HCT116 (cell line): Measurements from ENCODE around the gene TRDN. TPM values are rescaled to one million over a fixed set of nuclear protein-coding genes. Genes with fewer than 3 reads are reported as not detected.

Experiments used
- ATAC-seq: fragments of 200-7000 bp; cut with Tn5 transposase; 2 replicates; pipeline ENCODE4 v1.9.1; 2020; ENCODE audit warnings: mild to moderate bottlenecking, moderate library complexity
- BruUV-seq: library from RNA; stranded (reverse); fragments of 400-500 nt; replicated peaks from 2 replicates; lab custom pipeline; 2021; lab: Mats Ljungman, UMichigan
- CTCF ChIA-PET: fragments of 300-600 bp; sonication (Branson Sonifier 250); formaldehyde crosslinking; loops from one replicate; lab custom pipeline; 2021; ENCODE audit warnings: antibody characterized with exemption; lab: Charles Lee
- POLR2A ChIA-PET: fragments of 300-600, 350-600 bp; sonication (Branson Sonifier 250); formaldehyde crosslinking; loops from one replicate; lab custom pipeline; 2021; ENCODE audit warnings: antibody characterized with exemption; lab: Charles Lee
- RAD21 ChIA-PET, 2 experiments: fragments of 300-600 bp; sonication (Branson Sonifier 250); formaldehyde crosslinking; loops; one replicate each; lab custom pipeline; 2023; ENCODE audit warnings: low total read pairs in 2 of 2; ENCODE audit not compliant: uncharacterized antibody in 2 of 2, unreplicated experiment in 2 of 2, low non-redundant PET in 1 of 2; lab: Charles Lee
- DNase-seq: peaks from one replicate; pipeline ENCODE4 v3.0.0-alpha.2; 2010; ENCODE audit warnings: low read depth, low spot score
- H2AFZ ChIP-seq: fragments of 200-600 bp; shearing (Covaris generic), sonication (generic); 2 replicates; pipeline ENCODE4 v1.6.1; 2017; ENCODE audit warnings: low read depth, mixed run types, mixed read lengths, antibody characterized with exemption, low read length; ENCODE audit not compliant: poor library complexity, severe bottlenecking
- H3K27ac ChIP-seq: 2 replicates; pipeline ENCODE4 v1.5.1; 2012; ENCODE audit warnings: low read depth, low read length
- H3K27me3 ChIP-seq: fragments of 200-600 bp; sonication (generic); 2 replicates; pipeline ENCODE4 v1.6.1; 2016; ENCODE audit warnings: mixed run types, low read length, mixed read lengths; ENCODE audit not compliant: insufficient read depth
- H3K36me3 ChIP-seq, 2 experiments: fragments of 200-500 bp in 1 of 2; fragments of 200-600 bp in 1 of 2; sonication (Bioruptor generic) in 1 of 2; sonication (generic) in 1 of 2; 2 replicates each; pipeline versions ENCODE4 v1.5.1 to v1.6.1; 2014 to 2016; ENCODE audit warnings: low read length in 2 of 2, inconsistent platforms in 1 of 2, mixed read lengths in 1 of 2, mixed run types in 1 of 2; ENCODE audit not compliant: insufficient read depth in 2 of 2, control insufficient read depth in 1 of 2
- H3K4me1 ChIP-seq, 2 experiments: fragments of 200-600 bp in 1 of 2; sonication (generic) in 1 of 2; 2 replicates each; pipeline versions ENCODE4 v1.5.1 to v1.6.1; 2012 to 2017; ENCODE audit warnings: low read length in 2 of 2, inconsistent platforms in 1 of 2, mild to moderate bottlenecking in 1 of 2, mixed read lengths in 1 of 2, mixed run types in 1 of 2, moderate library complexity in 1 of 2; ENCODE audit not compliant: insufficient read depth in 2 of 2, control insufficient read depth in 1 of 2
- H3K4me2 ChIP-seq: fragments of 200-600 bp; sonication (generic); 2 replicates; pipeline ENCODE4 v1.6.1; 2017; ENCODE audit warnings: mixed run types, low read length, mixed read lengths
- H3K4me3 ChIP-seq, 2 experiments: fragments of 200-600 bp in 1 of 2; sonication (generic) in 1 of 2; replicated peaks in 1 of 2; 2 replicates each; pipeline ENCODE4 v1.5.1; 2011 to 2016; ENCODE audit warnings: low read length in 2 of 2, control low read depth in 1 of 2, low read depth in 1 of 2, mild to moderate bottlenecking in 1 of 2, mixed read lengths in 1 of 2, mixed run types in 1 of 2
- H3K79me2 ChIP-seq: fragments of 200-600 bp; sonication (generic); 2 replicates; pipeline ENCODE4 v1.6.1; 2017; ENCODE audit warnings: mild to moderate bottlenecking, mixed run types, low read length, moderate library complexity, mixed read lengths; ENCODE audit not compliant: insufficient read depth
- H3K9ac ChIP-seq: fragments of 200-600 bp; sonication (generic); 2 replicates; pipeline ENCODE4 v1.6.1; 2016; ENCODE audit warnings: low read length, mixed read lengths
- H3K9me2 ChIP-seq: fragments of 200-600 bp; sonication (generic), shearing (Covaris generic); 2 replicates; pipeline ENCODE4 v1.6.1; 2017; ENCODE audit warnings: mixed run types, mild to moderate bottlenecking, moderate library complexity; ENCODE audit not compliant: insufficient read depth
- H3K9me3 ChIP-seq, 2 experiments: fragments of 200-500 bp in 1 of 2; fragments of 200-600 bp in 1 of 2; sonication (Bioruptor generic) in 1 of 2; sonication (generic) in 1 of 2; 2 replicates each; pipeline ENCODE4 v1.6.1; 2014 to 2017; ENCODE audit warnings: low read length in 2 of 2, mixed read lengths in 2 of 2, inconsistent platforms in 1 of 2, low read depth in 1 of 2, mild to moderate bottlenecking in 1 of 2, mixed run types in 1 of 2, moderate library complexity in 1 of 2; ENCODE audit not compliant: control insufficient read depth in 1 of 2, insufficient read depth in 1 of 2
- H4K20me1 ChIP-seq: fragments of 200-600 bp; sonication (generic), shearing (Covaris generic); 2 replicates; pipeline ENCODE4 v1.6.1; 2017; ENCODE audit warnings: mixed run types, mild to moderate bottlenecking, moderate library complexity; ENCODE audit not compliant: insufficient read depth
- ATF3 ChIP-seq: IDR thresholded peaks from 2 replicates; pipeline ENCODE4 v1.6.1; 2012
- CEBPB ChIP-seq: IDR thresholded peaks from 2 replicates; pipeline ENCODE4 v1.6.1; 2012; ENCODE audit warnings: low read depth
- CTCF ChIP-seq, 3 experiments: fragments of 200-600 bp in 1 of 3; sonication (generic) in 1 of 3; IDR thresholded peaks in 2 of 3; conservative IDR thresholded peaks in 1 of 3; 2 replicates each; pipeline ENCODE4 v1.5.1; 2012 to 2017; ENCODE audit warnings: low read depth in 2 of 3, low read length in 2 of 3, antibody characterized with exemption in 1 of 3, borderline replicate concordance in 1 of 3, control low read depth in 1 of 3, mild to moderate bottlenecking in 1 of 3, mixed read lengths in 1 of 3, mixed run types in 1 of 3, moderate library complexity in 1 of 3; ENCODE audit not compliant: insufficient read depth in 1 of 3
- EGR1 ChIP-seq: IDR thresholded peaks from 2 replicates; pipeline ENCODE4 v1.6.1; 2012; ENCODE audit warnings: low read depth
- EZH2 ChIP-seq: fragments of 200-600 bp; sonication (generic); IDR thresholded peaks from 2 replicates; pipeline ENCODE4 v1.6.1; 2017; ENCODE audit warnings: antibody characterized with exemption, mixed run types
- FOSL1 ChIP-seq: IDR thresholded peaks from 2 replicates; pipeline ENCODE4 v1.6.1; 2012; ENCODE audit warnings: low read depth
- JUND ChIP-seq: IDR thresholded peaks from 2 replicates; pipeline ENCODE4 v1.6.1; 2012
- POLR2AphosphoS5 ChIP-seq: IDR thresholded peaks from 2 replicates; pipeline ENCODE4 v1.6.1; 2011; ENCODE audit warnings: mild to moderate bottlenecking, low read depth, low read length, moderate library complexity
- REST ChIP-seq: IDR thresholded peaks from 2 replicates; pipeline ENCODE4 v1.6.1; 2012; ENCODE audit warnings: low read depth
- YY1 ChIP-seq: IDR thresholded peaks from 2 replicates; pipeline ENCODE4 v1.6.1; 2011; ENCODE audit warnings: low read length, low read depth, moderate library complexity, mild to moderate bottlenecking; ENCODE audit not compliant: insufficient replicate concordance; ENCODE audit errors: extremely low read depth
- ZBTB33 ChIP-seq: IDR thresholded peaks from 2 replicates; pipeline ENCODE4 v1.6.1; 2011; ENCODE audit warnings: mild to moderate bottlenecking, low read length, moderate library complexity; ENCODE audit not compliant: insufficient replicate concordance; ENCODE audit errors: extremely low read depth
- ZNF274 ChIP-seq: fragments of 200-500 bp; sonication (Bioruptor generic); IDR thresholded peaks from 2 replicates; pipeline ENCODE4 v1.6.1; 2014; ENCODE audit warnings: mild to moderate bottlenecking, low read depth, low read length, inconsistent platforms
- intact Hi-C: fragments of 100-400 bp; cut with micrococcal nuclease; formaldehyde crosslinking; loops from 2 replicates; pipeline ENCODE4 v1.10.0; 2022
- total RNA-seq: library from RNA; stranded (reverse); gene quantifications from one replicate; pipeline ENCODE4 v1.2.1, GENCODE V29; 2021; ENCODE audit not compliant: unreplicated experiment

The TRDN gene
- total RNA-seq, 1 experiment from 2014 or later, result not detected

- CTCF ChIA-PET, result no interaction called here
- Histone ChIP-seq H3K27me3 (no peaks in the 10 kb centered on the region), H3K27ac (no peak overlapping the region), H3K36me3 (no peaks in the 10 kb centered on the region), H3K79me2 (no peaks in the 10 kb centered on the region), H2AFZ (no peak overlapping the region)
- intact Hi-C loops, result no loop called here
- BruUV-seq, result no TSS peak
- TF ChIP-seq JUND (no peak), ATF3 (no peak), ZBTB33 (no peak), CEBPB (no peak), YY1 (no peak)
- TF ChIP-seq, all 23 proteins: peak for 0
- Histone ChIP-seq H3K9ac (no peak overlapping the region), H3K4me1 (no peaks in the 10 kb centered on the region), H3K9me2 (no peaks in the 10 kb centered on the region), H4K20me1 (no peaks in the 10 kb centered on the region), H3K9me3 (no peaks in the 10 kb centered on the region), H3K4me3 (no peak overlapping the region), H3K4me2 (no peak overlapping the region)
- RAD21 ChIA-PET, result no interaction called here
- ATAC-seq, result no peak
- POLR2A ChIA-PET, result no interaction called here
- no peak for DNase-seq
Observed at GRCh38 chr6:123610779-123611178, 26.0 kb downstream of the TRDN start.

GRCh38 chr6:123604067-123604466, 32.7 kb downstream of the TRDN start:
- intact Hi-C loops, result no loop called here
- POLR2A ChIA-PET, result no interaction called here
- no peaks in the 10 kb centered on the region for H3K9me2 ChIP-seq
- H3K9me3 ChIP-seq, result no peaks in the 10 kb centered on the region
- DNase-seq, result no peak
- no peak for TF ChIP-seq CEBPB
- TF ChIP-seq YY1, result no peak
- no peak for TF ChIP-seq CTCF (IDR thresholded peaks at IDR 0.05 in 2 of 3, conservative IDR thresholded peaks at IDR 0.05 in 1 of 3; ENCODE audit: borderline replicate concordance in 1 of 3, insufficient read depth in 1 of 3, low read depth in 2 of 3, low read length in 2 of 3)
- no peak for TF ChIP-seq POLR2AphosphoS5
- TF ChIP-seq EZH2, result no peak
- no peak for TF ChIP-seq ZNF274
- no peak for TF ChIP-seq REST
- TF ChIP-seq FOSL1, result no peak
- TF ChIP-seq EGR1, result no peak
- H3K79me2 ChIP-seq, result no peaks in the 10 kb centered on the region
- H3K4me3 ChIP-seq, result no peak overlapping the region
- H3K9ac ChIP-seq, result no peak overlapping the region
- ATAC-seq, result no peak
- H3K4me2 ChIP-seq, result no peak overlapping the region
- no peak overlapping the region for H3K27ac ChIP-seq
- RAD21 ChIA-PET, result no interaction called here
- H3K27me3 ChIP-seq, result 0 out of 2 replicates have a peak, but pooled peaks cover 4% of the 10 kb centered on the region
- no peaks in the 10 kb centered on the region for H3K4me1 ChIP-seq
- CTCF ChIA-PET, result no interaction called here
- no peak overlapping the region for H2AFZ ChIP-seq
- no TSS peak for BruUV-seq
- H3K36me3 ChIP-seq, result no peaks in the 10 kb centered on the region
- H4K20me1 ChIP-seq, result no peaks in the 10 kb centered on the region
